MG63 (cell line): ENCODE results near the gene FAM53A. TPM values are rescaled to one million over a fixed set of nuclear protein-coding genes. Genes with fewer than 3 reads are reported as not detected.
"Not testable (repeated sequence)": the region's sequence is repeated elsewhere in the genome, so short reads cannot be mapped to it uniquely, and the experiment has no call there.

Source experiments
- DNase-seq: peaks from one replicate; pipeline ENCODE4 v3.0.0-alpha.2; 2020
- H3K27me3 ChIP-seq: fragments of 250-450 bp; sonication (Bioruptor Pico); 2 replicates; pipeline ENCODE4 v1.5.1; 2020; ENCODE audit warnings: mild to moderate bottlenecking, moderate library complexity
- H3K36me3 ChIP-seq: fragments of 250-450 bp; sonication (Bioruptor Pico); 2 replicates; pipeline ENCODE4 v1.5.1; 2020; ENCODE audit warnings: mild to moderate bottlenecking, moderate library complexity
- H3K4me3 ChIP-seq: fragments of 250-450 bp; sonication (Bioruptor Pico); 2 replicates; pipeline ENCODE4 v1.5.1; 2020; ENCODE audit warnings: mild to moderate bottlenecking, moderate library complexity
- H3K9me3 ChIP-seq: fragments of 250-450 bp; sonication (Bioruptor Pico); 2 replicates; pipeline ENCODE4 v1.5.1; 2020; ENCODE audit warnings: mild to moderate bottlenecking, moderate library complexity
- total RNA-seq: library from RNA; depleted of rRNA; stranded (reverse); fragments of >200 nt; shearing (Covaris generic); gene quantifications from 2 replicates; pipeline ENCODE4 v1.2.3, GENCODE V29; 2014; ENCODE audit warnings: low replicate concordance

The FAM53A gene
- total RNA-seq, 1 experiment from 2014 or later: 2.6 TPM

- no peaks in the 10 kb centered on the region for H3K27me3 ChIP-seq
- H3K4me3 ChIP-seq: no peak overlapping the region
These were observed 73.2 kb downstream of the FAM53A start for GRCh38 chr4:1610791-1611500.

DNA sequence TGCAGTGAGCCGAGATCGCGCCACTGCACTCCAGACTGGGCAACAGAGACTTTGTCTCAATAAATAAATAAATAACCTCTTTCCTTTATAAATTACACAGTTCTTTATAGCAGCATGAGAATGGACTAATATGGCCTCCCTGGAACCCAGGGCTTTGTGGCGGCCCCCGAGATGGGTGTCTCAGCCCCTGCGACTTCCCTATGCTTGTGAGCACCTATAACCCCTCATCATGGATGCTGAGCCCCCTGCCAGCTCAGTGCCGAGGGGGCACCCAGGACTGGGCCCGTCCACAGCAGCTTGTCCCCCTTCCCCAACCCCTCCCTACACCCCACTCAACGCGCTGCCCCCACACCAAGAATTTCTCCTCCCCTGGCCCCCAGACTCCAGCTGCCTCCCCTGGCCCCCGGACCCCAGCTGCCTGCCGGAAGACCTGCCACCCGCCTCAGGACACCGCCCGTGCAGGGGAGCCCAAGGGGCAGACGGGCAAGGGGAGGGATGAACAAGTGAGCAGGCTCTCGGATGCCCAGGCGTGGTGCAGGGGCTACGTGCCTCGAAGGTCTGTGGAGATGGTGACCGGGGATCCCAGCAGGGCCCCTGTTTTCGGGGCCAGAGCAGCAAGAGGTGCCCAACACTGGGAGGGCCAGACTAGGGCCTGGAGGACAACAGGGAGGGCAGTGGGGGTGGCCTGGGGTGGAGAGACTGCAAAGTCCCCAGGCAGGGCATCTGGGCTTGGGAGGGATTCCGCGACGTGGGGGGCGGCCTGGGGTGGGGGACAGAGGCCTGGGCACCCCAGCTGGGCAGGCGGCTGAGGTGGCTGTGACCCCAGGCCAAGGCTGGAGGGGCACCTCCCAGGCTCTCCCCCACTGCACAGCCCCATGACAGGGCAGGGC is 74.0 kb downstream of the FAM53A start:
- Histone ChIP-seq H3K4me3 (no peak overlapping the region), H3K36me3 (no peaks in the 10 kb centered on the region), H3K27me3 (no peaks in the 10 kb centered on the region), H3K9me3 (no peaks in the 10 kb centered on the region)
- DNase-seq: no peak

More at GRCh38 chr4:1610791-1611500, 73.2 kb downstream of the FAM53A start:
- Histone ChIP-seq H3K36me3 (no peaks in the 10 kb centered on the region), H3K9me3 (no peaks in the 10 kb centered on the region)
- DNase-seq: no peak

GRCh38 chr4:1608821-1609500 is 75.2 kb downstream of the FAM53A start:
- no peaks in the 10 kb centered on the region for H3K27me3 ChIP-seq
- no peaks in the 10 kb centered on the region for H3K36me3 ChIP-seq
- H3K4me3 ChIP-seq: no peak overlapping the region
- no peak for DNase-seq
- no peaks in the 10 kb centered on the region for H3K9me3 ChIP-seq

DNA sequence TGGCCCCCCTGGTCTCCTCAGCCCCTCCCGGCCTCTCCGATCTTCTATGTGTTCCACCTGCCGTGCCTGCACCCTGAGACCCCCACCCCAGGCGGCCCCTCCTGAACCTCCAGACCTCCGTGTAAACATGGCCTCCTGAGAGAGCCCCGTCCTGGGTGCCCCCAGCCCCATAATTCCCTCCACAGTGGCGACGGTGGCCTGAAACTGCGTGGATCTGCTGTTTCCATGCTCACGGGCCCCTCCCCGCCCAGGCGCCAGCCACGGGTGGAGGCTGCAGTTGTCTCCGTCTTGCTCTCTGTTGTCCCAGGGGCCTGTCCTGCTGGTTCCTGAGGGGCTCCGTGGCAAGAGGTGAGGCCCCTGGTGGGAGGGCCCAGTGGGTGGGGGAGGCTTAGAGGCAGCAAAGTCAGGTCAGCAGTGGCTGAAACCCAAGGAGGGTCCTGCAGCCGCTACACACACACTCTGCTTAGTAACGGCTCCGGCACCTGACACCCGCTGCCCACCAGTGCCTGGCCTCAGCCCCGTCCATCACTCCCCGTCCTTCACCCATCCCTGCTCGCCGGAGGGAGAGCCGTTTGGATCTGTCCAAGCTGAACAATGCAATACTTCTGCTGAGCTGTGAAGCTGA is 75.8 kb downstream of the FAM53A start:
- no peaks in the 10 kb centered on the region for H3K27me3 ChIP-seq
- no peaks in the 10 kb centered on the region for H3K36me3 ChIP-seq
- H3K9me3 ChIP-seq: no peaks in the 10 kb centered on the region
- DNase-seq: no peak
- H3K4me3 ChIP-seq: no peak overlapping the region

DNA sequence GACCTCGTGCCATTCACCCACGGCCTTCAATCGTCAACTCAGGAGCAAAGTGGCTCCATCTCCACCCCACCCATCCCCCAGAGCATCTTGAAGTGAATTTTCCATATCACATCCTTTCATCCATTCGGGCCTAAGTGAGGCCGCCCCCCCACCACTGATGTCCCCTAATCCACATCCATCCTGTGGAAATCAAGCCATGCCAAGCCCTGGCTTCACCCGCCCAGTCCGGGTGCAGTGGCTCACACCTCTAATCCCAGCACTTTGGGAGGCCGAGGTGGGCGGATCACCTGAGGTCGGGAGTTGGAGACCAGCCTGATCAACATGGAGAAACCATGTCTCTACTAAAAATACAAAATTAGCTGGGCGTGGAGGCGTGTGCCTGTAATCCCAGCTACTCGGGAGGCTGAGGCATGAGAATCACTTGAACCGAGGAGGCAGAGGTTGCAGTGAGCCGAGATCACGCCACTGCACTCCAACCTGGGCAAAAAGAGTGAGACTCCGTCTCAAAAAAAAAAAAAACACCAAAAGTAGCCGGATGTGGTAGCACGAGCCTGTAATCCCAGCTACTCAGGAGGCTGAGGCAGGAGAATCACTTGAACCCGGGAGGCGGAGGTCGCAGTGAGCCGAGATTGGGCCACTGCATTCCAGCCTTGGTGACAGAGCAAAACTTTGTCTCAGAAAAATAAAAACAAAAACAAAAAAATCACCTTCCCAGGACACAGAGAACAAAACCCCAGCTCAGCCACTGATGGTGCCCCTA is 76.5 kb downstream of the FAM53A start:
- not testable (repeated sequence) for H3K4me3 ChIP-seq, H3K36me3 ChIP-seq, H3K9me3 ChIP-seq, H3K27me3 ChIP-seq, DNase-seq

DNA sequence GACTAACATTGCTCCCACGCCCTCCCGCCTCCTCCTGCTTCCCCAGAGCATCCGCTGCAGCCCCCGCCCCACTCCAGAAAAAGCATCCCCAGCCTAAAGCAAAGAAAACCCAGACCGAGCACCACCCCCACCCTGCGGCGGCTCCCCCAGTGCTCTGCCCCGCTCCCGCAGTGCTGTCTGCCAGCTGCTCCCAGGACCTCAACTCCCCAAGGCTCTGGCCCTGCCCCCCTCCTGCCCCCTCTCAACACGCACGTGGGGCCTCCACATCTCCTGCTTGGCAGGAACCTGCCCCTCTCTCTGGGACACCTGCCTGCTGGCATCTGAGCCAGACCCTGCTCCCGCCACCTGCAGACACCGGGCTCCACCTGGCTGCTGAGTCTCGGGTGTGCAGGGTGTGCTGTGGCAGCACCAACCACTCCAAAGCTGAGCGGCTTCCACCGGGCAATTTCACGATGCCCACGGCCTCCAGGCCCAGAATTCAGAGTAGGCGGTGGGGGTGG is 79.4 kb downstream of the FAM53A start:
- Histone ChIP-seq H3K4me3 (no peak overlapping the region), H3K9me3 (no peaks in the 10 kb centered on the region), H3K27me3 (no peaks in the 10 kb centered on the region), H3K36me3 (no peaks in the 10 kb centered on the region)
- DNase-seq: no peak

DNA sequence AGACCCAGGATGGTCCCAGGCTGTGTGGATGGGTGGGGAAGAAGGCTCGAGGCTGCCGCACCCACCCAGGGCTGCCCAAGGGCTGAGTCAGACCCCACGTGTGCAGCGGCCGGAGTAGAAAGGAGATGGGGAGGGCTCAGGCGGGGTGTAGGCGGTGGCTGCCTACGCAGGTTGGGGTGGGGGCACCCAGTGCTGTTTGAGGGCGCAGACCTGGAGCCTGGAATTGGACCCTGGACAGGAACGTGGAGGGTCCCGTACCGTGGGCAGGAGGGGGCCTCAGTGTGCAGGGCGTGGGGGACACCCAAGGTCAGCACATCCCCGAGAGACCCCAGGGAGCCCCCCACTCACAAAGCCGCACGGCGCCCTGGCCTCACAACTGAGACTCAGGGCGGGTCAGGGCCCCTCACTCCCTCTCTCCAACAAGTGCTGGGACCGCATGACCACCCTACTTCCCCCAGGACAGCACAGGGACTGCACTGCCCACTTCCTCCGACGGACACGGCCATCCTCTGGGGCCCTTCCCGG is 79.9 kb downstream of the FAM53A start:
- no peak overlapping the region for H3K4me3 ChIP-seq
- H3K9me3 ChIP-seq: no peaks in the 10 kb centered on the region
- no peaks in the 10 kb centered on the region for H3K36me3 ChIP-seq
- no peak for DNase-seq
- no peaks in the 10 kb centered on the region for H3K27me3 ChIP-seq

- no peaks in the 10 kb centered on the region for H3K9me3 ChIP-seq
- no peaks in the 10 kb centered on the region for H3K27me3 ChIP-seq
- H3K36me3 ChIP-seq: no peaks in the 10 kb centered on the region
- no peak overlapping the region for H3K4me3 ChIP-seq
- no peak for DNase-seq
These were observed 80.5 kb downstream of the FAM53A start for GRCh38 chr4:1603413-1604135.

DNA sequence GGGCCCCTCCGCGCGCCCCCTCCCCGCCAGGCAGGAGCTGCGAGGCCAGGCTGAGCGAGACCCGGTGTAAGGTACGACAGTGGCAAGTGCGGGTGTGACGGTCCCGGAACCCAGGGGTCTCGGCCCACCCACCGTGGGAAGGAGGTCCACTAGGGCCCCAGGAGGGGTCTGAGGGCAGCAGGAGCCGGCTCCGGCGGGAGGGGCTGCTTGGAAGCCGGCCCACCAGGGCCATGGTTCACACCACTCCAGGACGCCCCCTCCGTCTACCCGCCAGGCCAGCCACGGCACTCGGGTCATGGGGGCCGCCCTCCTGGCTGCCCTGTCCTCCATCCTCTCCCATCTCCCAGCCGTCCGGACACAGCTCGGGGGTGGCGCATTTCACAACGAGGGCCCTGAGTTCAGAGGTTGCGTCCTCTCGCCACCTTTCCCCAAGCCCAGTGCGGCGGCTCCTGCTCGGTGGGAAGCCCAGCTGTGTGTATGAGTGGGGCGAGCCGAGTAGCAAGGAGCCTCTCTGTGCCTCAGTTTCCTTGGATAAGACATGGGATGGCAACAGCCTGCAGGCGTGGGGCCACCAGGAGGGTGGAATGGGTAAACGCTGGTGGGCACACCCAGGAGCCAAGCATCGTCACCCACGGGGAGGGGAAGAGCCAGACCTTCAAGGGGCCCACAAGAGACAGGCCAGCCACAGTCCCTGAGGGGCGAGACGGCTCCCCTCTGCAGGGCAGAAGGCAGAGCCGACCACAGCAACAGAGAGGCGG is 81.3 kb downstream of the FAM53A start:
- no peaks in the 10 kb centered on the region for H3K27me3 ChIP-seq
- no peak overlapping the region for H3K4me3 ChIP-seq
- no peak for DNase-seq
- H3K36me3 ChIP-seq: no peaks in the 10 kb centered on the region
- H3K9me3 ChIP-seq: no peaks in the 10 kb centered on the region

DNA sequence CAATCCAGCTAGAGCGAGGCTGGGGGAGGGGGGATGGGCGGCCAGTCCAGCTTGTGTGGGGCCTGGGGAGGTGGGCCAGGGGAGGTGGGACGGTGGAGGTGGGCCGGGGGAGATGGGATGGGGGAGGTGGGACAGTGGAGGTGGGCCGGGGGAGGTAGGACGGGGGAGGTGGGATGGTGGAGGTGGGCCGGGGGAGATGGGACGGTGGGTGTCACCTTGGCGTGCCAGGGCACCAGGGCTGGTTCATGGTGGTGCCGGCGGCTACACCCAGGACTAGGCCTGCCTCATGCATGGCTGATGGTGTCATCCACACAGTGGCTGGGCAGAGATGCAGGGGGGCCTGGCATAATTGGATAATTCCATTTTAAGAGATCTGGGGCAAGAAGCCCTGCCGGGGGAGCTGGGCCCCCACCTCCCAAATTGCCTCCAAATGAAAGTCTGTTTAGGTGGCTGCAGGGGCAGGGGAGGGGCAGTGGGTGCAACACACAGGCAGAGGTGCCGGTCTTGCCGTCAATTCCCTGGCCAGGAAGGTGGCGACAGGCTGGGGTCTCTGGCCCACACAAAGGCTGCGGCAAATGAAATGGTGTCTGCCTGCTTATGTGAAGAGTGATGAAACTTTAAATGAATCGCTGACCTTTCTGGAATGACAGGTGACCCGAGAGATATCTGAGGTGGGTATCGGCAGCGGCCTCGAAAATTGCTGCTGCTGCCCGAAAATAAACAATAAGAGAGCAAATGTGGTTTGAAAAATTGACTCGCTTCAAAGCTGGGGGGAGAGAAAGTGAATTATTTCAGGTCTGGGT is 82.1 kb downstream of the FAM53A start:
- no peaks in the 10 kb centered on the region for H3K36me3 ChIP-seq
- no peaks in the 10 kb centered on the region for H3K9me3 ChIP-seq
- no peak overlapping the region for H3K4me3 ChIP-seq
- no peak for DNase-seq
- H3K27me3 ChIP-seq: no peaks in the 10 kb centered on the region

DNA sequence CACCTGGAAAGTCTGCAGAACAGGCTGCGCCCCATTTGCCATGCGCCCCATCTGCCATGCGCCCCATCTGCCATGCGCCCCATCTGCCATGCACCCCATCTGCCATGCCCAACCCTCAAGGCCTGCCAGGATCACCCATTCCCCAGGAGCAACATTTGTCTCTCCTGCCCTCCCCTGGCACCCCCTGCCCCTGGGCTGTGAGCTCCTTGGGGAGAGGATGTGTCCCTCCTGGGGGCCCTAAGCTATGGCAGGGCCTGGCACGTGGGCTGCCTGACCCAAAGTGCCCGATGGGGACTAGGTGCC is 82.6 kb downstream of the FAM53A start:
- Histone ChIP-seq H3K36me3 (no peaks in the 10 kb centered on the region), H3K4me3 (no peak overlapping the region), H3K27me3 (no peaks in the 10 kb centered on the region), H3K9me3 (no peaks in the 10 kb centered on the region)
- DNase-seq: no peak

DNA sequence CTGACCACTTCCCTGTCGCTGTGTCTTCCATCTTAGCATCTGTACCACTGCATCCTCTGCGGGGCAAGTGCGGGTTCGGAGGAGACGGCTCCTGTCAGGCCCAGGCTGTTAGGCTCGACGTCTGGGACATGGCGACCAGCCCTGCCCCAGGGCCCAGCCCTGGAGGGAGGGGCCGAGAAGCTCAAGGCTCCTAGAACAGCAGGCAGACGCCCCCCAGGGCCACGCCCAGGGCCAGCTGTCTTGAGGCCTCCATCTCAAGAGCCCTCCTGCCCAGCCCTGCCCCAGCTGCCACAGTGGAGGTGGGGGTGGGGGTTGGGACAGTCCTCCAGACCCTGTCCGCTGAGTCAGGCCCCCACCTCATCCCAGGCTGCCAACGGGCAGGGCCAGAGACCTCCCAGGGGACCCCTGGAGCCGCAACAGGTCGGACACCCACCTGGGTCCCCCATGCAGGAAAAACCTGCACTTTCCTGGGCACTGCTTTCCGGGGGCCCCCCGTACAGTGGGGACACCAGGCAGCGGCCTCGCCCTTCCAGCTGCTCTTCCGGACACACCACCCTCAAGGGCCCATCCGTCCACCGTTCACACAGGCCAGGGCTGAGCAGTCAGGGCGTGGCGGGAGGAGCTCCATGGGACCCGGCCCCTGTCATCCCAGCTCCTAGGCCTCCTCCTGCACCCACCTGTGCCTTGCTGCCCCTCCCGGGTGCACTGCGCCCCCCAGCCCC is 83.1 kb downstream of the FAM53A start:
- Histone ChIP-seq H3K36me3 (no peaks in the 10 kb centered on the region), H3K4me3 (no peak overlapping the region), H3K9me3 (no peaks in the 10 kb centered on the region), H3K27me3 (no peaks in the 10 kb centered on the region)
- DNase-seq: no peak

DNA sequence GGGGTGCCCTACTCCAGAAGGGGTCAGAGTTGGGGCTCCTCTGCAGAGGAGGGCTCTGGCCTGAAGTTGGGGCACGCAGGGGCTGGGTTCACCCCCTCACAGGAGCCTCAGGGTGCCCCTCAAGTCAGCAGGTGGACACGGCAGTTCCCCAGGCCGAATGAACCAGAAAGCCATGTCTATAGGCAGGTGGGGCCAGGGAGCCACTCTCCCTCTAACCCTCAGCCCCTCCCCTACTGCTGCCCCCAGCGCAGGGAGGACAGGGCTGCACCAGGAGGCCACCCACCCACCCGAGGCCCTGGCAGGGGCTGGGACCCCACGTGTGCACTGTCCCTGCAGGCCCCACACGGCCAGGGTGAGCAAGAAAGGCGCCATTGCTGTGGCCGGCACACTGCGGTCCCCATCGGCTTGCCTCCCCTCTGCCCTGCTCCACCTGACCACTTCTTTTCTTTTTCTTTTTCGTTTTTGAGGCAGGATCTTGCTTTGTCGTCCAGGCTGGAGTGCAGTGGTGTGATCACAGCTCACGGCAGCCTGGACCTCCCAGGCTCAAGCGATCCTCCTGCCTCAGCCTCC is 83.8 kb downstream of the FAM53A start:
- Histone ChIP-seq H3K4me3 (no peak overlapping the region), H3K36me3 (no peaks in the 10 kb centered on the region), H3K27me3 (no peaks in the 10 kb centered on the region), H3K9me3 (no peaks in the 10 kb centered on the region)
- DNase-seq: no peak
